Spinal cord (tissue), 10 donors: ENCODE measurements around the gene MAN2C1. TPM values are rescaled to one million over a fixed set of nuclear protein-coding genes. Genes with fewer than 3 reads are reported as not detected.

Experiments used
- DNase-seq, 6 donors: peaks; one replicate each; pipeline versions ENCODE4 v3.0.0 to v3.0.0-alpha.2; 2013 to 2015; ENCODE audit warnings: low spot score in 6 of 6, low read depth in 4 of 6
- H3K27ac ChIP-seq: one replicate; pipeline ENCODE4 v1.5.1; 2013; ENCODE audit warnings: low read depth, low read length, control low read depth
- H3K27me3 ChIP-seq: one replicate; pipeline ENCODE4 v1.6.1; 2013; ENCODE audit warnings: low read length; ENCODE audit not compliant: control insufficient read depth, insufficient read depth
- H3K36me3 ChIP-seq: one replicate; pipeline ENCODE4 v1.6.1; 2013; ENCODE audit warnings: low read length; ENCODE audit not compliant: control insufficient read depth, insufficient read depth
- H3K4me1 ChIP-seq: one replicate; pipeline ENCODE4 v1.6.1; 2013; ENCODE audit warnings: low read length; ENCODE audit not compliant: control insufficient read depth, insufficient read depth
- H3K4me3 ChIP-seq: one replicate; pipeline ENCODE4 v1.5.1; 2013; ENCODE audit warnings: low read depth, low read length, control low read depth
- H3K9me3 ChIP-seq: one replicate; pipeline ENCODE4 v1.6.1; 2013; ENCODE audit warnings: low read length; ENCODE audit not compliant: control insufficient read depth, insufficient read depth
- WGBS: methylation state at CpG from one replicate; pipeline ENCODE4 v1.1.5; 2013; ENCODE audit warnings: missing lambda C conversion rate; ENCODE audit not compliant: insufficient coverage; 5-methylcytosine and 5-hydroxymethylcytosine counted together
- polyA plus RNA-seq, 2 donors: library from polyadenylated mRNA; unstranded; fragments of 120-200 nt; gene quantifications; one replicate each; pipeline ENCODE4 v1.2.1, GENCODE V29; 2013; ENCODE audit not compliant: insufficient read length in 2 of 2
- total RNA-seq, 2 donors: library from RNA; depleted of rRNA in 1 of 2; stranded (reverse); fragments of 120-200 nt in 1 of 2; fragments of >200 nt in 1 of 2; gene quantifications; one replicate each; pipeline versions ENCODE4 v1.2.3 to v1.2.4, GENCODE V29; 2013 to 2014
- donor health status: healthy.

The MAN2C1 gene
- total and polyA plus RNA-seq, 4 donors, result 88.3 to 256 (median 152) TPM

DNA sequence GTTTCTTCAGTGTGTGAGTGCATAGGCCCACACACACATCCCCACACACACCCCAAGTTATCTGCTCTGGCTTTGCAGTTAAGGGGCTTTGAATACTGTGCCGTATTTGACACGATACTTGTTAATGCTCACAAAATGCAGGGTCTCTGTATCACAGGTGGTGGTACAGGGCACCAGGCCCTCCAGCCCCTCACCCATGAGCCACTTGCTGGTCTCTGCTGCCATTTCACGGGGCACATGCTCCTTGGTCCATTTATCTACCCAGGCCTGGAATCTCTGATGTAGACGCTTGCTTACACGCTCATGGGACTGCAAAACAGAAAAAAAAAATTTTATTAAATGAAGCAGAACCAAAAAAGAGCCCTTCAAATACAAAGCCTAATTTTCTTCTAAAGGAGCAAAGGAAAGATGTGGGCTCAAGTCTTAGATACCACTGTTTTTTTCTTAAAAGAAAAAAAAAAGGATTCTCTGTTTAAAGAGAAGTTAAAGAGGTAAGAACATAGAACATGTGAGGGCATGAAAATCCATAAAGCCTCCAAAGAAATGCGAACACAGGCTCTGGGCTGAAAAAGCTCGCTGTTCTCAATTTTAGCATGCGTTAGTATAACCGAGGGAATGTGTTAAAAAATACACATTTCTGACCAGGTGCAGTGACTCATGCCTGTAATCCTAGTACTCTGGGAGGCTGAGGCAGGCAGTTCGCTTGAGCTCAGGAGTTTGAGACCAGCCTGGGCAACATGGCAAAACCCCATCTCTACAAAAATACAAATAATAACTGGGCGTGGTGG is 3.7 kb upstream of the MAN2C1 start:
- DNase-seq, result no peak
- WGBS, result 97% methylated on average over 7 of the region's 11 CpGs
- H3K36me3 ChIP-seq, result peaks cover 22% of the 10 kb centered on the region
- H3K9me3 ChIP-seq, result no peaks in the 10 kb centered on the region
- H3K27me3 ChIP-seq, result no peaks in the 10 kb centered on the region
- H3K4me3 ChIP-seq, result no peak overlapping the region
- peaks cover 24% of the 10 kb centered on the region for H3K4me1 ChIP-seq
- no peak overlapping the region for H3K27ac ChIP-seq

DNA sequence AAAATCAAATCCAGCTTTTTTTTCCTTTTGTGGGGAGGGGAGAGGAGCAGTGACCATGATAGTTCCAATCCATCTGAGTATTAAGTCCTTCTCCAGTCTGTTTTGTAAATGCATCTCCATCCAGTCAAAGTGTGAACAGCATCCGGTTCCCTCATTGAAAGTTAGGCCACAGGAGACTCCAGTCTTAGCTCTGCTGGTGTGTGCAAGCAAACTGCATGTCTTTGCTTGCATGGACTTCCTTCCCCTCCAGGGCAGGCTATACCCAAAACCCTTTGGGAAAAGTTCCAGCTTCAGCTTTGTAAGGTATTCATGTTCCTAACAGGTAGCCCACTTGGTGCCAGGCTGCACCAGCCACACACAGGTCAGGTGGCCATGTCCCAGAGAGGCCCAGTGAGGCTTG is 3.1 kb upstream of the MAN2C1 start:
- Histone ChIP-seq H3K27ac (no peak overlapping the region), H3K36me3 (peaks cover 23% of the 10 kb centered on the region), H3K27me3 (no peaks in the 10 kb centered on the region), H3K4me1 (peaks cover 24% of the 10 kb centered on the region), H3K4me3 (no peak overlapping the region), H3K9me3 (no peaks in the 10 kb centered on the region)
- 90% methylated on average over 1 of the region's 1 CpG for WGBS
- no peak for DNase-seq

DNA sequence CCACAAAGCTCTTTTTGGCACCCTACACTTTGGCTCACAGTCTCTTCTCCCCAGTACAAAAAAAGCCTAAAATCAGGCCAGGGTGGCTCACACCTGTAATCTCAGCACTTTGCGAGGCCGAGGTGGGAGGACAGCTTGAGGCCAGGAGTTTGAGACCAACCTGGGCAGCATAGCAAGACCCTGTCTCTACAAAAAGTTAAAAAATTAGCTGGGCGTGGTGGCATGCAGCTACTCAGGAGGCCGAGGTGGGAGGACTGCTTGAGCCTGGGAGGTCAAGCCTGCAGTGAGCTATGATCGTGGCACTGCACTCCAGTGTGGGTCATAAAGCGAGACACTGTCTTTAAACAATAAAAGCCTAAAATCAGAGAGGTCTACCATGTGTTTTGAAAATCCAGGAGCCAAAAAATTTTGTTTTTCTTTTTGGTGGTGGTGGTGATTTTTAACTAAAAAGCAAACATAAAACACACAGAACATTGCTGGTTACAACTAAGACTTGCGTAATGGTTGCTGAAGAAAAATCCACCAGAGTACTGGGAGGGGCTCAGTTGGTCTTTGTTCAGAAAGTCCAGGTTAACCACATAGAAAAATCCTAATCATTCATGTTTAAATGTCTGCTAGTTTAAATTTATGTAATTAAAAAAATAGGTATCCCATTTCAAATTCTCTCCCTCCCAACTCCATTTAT is 1.6 kb upstream of the MAN2C1 start:
- Histone ChIP-seq H3K27me3 (no peaks in the 10 kb centered on the region), H3K4me1 (peaks cover 24% of the 10 kb centered on the region), H3K9me3 (no peaks in the 10 kb centered on the region), H3K4me3 (no peak overlapping the region), H3K27ac (no peak overlapping the region), H3K36me3 (peaks cover 29% of the 10 kb centered on the region)
- WGBS, result 100% methylated on average over 5 of the region's 7 CpGs
- DNase-seq, result no peak

DNA sequence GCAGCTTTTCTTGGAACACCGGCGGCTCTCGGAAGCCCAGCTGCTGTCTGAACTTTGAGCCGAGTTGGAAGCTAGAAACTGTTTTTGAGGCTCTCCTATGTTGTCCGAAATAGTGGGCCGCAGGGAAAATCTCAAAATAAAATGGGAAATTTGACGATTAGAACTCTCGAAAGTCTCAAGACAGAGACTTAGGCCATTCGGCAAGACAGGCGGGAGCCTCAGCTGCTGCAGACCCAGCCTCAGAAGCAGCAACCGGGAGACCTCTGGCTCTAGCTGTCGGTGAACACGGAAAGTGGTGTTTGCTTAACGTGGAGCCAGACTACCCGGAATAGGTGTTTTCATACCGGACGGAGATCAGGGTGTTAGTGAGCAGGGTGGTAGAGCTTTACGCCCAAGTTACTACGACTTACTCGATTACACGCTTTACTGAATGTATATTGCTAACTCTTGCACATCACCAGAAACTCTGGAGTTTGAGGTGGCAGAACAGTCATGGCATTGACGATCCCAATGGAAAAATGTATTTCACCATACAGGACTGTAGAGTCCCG is 357 bp upstream of the MAN2C1 start:
- under 1% methylated on average over 13 of the region's 23 CpGs for WGBS
- no peaks in the 10 kb centered on the region for H3K27me3 ChIP-seq
- H3K36me3 ChIP-seq, result peaks cover 39% of the 10 kb centered on the region
- peak overlapping the region; percentile 92 for H3K4me3 ChIP-seq
- H3K4me1 ChIP-seq, result peaks cover 24% of the 10 kb centered on the region
- peak overlapping the region; percentile 94 for H3K27ac ChIP-seq
- H3K9me3 ChIP-seq, result no peaks in the 10 kb centered on the region
- no peak for DNase-seq

DNA sequence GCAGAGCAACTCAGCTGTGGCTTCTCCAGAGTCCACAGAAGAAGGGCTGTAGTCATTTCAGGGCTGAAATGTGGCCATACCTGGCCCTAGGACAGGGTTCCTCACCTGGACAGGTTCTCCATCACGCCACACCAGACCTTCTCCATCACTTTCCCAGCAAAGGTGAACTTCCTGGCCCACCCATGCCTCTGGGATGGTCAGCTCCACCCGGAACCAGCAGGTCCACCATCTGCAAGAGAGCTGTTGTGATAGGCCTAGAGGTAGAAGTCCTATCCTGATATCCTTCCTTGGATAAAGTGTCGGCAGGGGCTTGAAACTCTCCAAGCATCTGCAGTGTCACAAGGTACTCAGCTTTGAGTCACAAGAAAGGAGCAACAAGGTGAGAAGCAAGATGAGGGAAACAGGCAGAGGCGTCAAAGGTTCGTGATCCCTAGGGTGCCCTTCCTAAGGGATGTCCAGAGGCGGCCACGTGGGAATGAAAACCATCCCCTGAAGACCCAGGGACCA is 948 bp downstream of the MAN2C1 start:
- no peaks in the 10 kb centered on the region for H3K27me3 ChIP-seq
- H3K4me3 ChIP-seq, result peak overlapping the region; percentile 92
- peak overlapping the region; percentile 94 for H3K27ac ChIP-seq
- H3K36me3 ChIP-seq, result peaks cover 50% of the 10 kb centered on the region
- H3K9me3 ChIP-seq, result no peaks in the 10 kb centered on the region
- DNase-seq, result no peak
- WGBS, result 45% methylated on average over 7 of the region's 7 CpGs
- H3K4me1 ChIP-seq, result peaks cover 24% of the 10 kb centered on the region

DNA sequence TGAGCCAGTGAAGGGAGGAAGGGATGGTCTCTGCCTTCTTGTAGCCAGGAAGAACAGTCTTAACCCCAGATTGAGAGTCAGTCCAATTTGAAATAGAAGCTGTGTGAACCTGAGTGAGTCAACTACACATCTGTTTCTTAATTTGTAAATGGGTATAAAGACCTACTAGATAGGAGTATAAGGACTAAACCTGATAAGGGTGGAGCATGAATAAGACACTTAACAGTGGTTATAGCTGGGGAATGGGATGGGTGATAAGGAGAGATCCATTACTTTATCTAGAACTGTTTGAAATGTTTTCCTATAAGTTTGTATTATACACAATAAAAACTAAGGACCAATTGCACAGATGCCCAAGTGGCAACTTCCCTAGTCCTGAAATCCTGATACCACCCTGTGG is 1.4 kb downstream of the MAN2C1 start:
- Histone ChIP-seq H3K36me3 (peaks cover 53% of the 10 kb centered on the region), H3K9me3 (no peaks in the 10 kb centered on the region), H3K4me3 (no peak overlapping the region), H3K27me3 (no peaks in the 10 kb centered on the region), H3K27ac (no peak overlapping the region), H3K4me1 (peaks cover 24% of the 10 kb centered on the region)
- no peak for DNase-seq

DNA sequence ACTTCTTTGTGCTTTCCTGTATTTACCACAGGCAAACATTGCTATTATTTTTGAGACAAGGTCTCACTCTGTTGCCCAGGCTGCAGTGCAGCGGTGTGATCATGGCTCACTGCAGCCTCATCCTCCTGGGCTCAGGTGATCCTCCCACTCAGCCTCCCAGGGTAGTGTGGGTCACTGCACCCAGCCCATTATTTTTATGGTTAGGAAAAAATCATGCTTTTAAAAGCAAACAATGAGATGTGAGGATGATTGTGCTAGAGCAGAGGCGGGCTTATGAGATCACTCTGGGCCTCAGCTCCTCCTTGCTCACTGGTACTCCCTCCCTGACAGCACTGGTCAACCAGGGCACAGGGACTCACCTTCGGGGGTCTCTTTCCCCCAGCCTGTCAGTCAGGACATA is 2.2 kb downstream of the MAN2C1 start:
- H3K27ac ChIP-seq, result no peak overlapping the region
- no peak for DNase-seq
- peaks cover 24% of the 10 kb centered on the region for H3K4me1 ChIP-seq
- H3K27me3 ChIP-seq, result no peaks in the 10 kb centered on the region
- 100% methylated on average over 1 of the region's 3 CpGs for WGBS
- H3K4me3 ChIP-seq, result no peak overlapping the region
- no peaks in the 10 kb centered on the region for H3K9me3 ChIP-seq
- peaks cover 54% of the 10 kb centered on the region for H3K36me3 ChIP-seq

DNA sequence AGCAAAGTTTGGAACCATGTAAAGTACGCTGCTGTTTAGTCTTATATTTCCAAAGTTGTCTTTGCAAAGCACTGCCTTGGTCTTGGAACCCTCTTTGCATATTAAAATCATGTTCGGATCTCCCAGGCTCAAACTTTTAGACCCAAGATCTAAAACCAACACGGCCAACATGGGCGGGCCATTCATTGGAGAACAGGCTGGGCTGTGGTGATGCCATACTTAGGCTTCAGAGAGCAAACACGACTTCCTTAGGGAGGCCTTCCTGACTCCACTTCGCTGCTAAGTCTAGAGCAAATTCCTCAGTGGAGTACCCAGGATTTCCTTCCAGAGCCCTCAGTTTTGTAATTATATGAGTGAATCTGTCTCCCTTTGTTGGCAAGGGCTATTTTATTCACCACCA is 3.5 kb downstream of the MAN2C1 start:
- H3K27ac ChIP-seq, result no peak overlapping the region
- H3K4me3 ChIP-seq, result no peak overlapping the region
- H3K4me1 ChIP-seq, result peaks cover 23% of the 10 kb centered on the region
- H3K9me3 ChIP-seq, result no peaks in the 10 kb centered on the region
- WGBS, result 98% methylated on average over 5 of the region's 6 CpGs
- H3K36me3 ChIP-seq, result peaks cover 65% of the 10 kb centered on the region
- no peaks in the 10 kb centered on the region for H3K27me3 ChIP-seq
- no peak for DNase-seq

DNA sequence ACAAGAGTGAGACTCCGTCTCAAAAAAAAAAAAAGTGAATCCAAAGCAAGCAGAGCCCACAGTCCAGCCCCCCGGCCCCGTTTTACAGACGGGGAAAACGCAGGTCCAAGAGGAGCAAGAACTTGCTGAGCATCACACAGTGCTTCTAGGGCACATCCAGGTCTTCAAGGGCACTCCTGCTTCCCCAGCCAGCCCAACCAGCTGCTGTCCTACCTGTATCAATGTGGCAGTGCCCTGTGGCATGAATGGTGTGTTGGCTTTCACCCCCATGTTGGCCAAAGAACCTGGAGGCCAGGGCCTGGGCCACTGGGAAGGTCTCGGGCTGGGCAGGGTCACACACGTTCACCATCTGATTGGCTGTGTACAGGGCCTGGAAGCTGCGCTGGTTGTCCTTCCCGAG is 4.6 kb downstream of the MAN2C1 start:
- DNase-seq, result no peak
- Histone ChIP-seq H3K27me3 (no peaks in the 10 kb centered on the region), H3K9me3 (no peaks in the 10 kb centered on the region), H3K27ac (no peak overlapping the region), H3K4me1 (peaks cover 16% of the 10 kb centered on the region), H3K4me3 (no peak overlapping the region), H3K36me3 (peaks cover 76% of the 10 kb centered on the region)
- 96% methylated on average over 9 of the region's 9 CpGs for WGBS
